Smooth muscle cell (in vitro differentiated cells): ENCODE results near the gene SARNP. TPM values are rescaled to one million over a fixed set of nuclear protein-coding genes. Genes with fewer than 3 reads are reported as not detected.

Experiments used
- DNase-seq: peaks from one replicate; lab custom pipeline; 2025; ENCODE audit not compliant: unreplicated experiment; lab: John Stamatoyannopoulos, UW
- H2AFZ ChIP-seq: fragments of 200-600 bp; sonication (generic); 2 replicates; pipeline ENCODE4 v1.6.0; 2016; ENCODE audit warnings: antibody characterized with exemption, low read depth, mild to moderate bottlenecking
- H3F3A ChIP-seq: fragments of 200-600 bp; sonication (generic); 2 replicates; pipeline ENCODE4 v1.6.0; 2017; ENCODE audit warnings: antibody characterized with exemption, low read depth
- H3K27ac ChIP-seq: fragments of 200-600 bp; sonication (generic); 2 replicates; pipeline ENCODE4 v1.5.1; 2016; ENCODE audit warnings: low read depth, mild to moderate bottlenecking
- H3K27me3 ChIP-seq: fragments of 200-600 bp; sonication (generic); 2 replicates; pipeline ENCODE4 v1.6.1; 2016; ENCODE audit warnings: low read depth, mild to moderate bottlenecking
- H3K36me3 ChIP-seq: fragments of 200-600 bp; sonication (generic); 2 replicates; pipeline ENCODE4 v1.5.1; 2016; ENCODE audit warnings: low read depth
- H3K4me1 ChIP-seq: fragments of 200-600 bp; sonication (generic); 2 replicates; pipeline ENCODE4 v1.5.1; 2016; ENCODE audit warnings: low read depth
- H3K4me2 ChIP-seq: fragments of 200-600 bp; sonication (generic); 2 replicates; pipeline ENCODE4 v1.6.0; 2016; ENCODE audit warnings: mild to moderate bottlenecking
- H3K4me3 ChIP-seq: fragments of 200-600 bp; sonication (generic); 2 replicates; pipeline ENCODE4 v1.5.1; 2016; ENCODE audit warnings: mild to moderate bottlenecking
- H3K79me2 ChIP-seq: fragments of 200-600 bp; sonication (generic); 2 replicates; pipeline ENCODE4 v1.6.0; 2016; ENCODE audit warnings: low read depth, mild to moderate bottlenecking
- H3K9ac ChIP-seq: fragments of 200-600 bp; sonication (generic); 2 replicates; pipeline ENCODE4 v1.6.0; 2016; ENCODE audit warnings: low read depth
- H3K9me3 ChIP-seq: fragments of 200-600 bp; sonication (generic); replicated peaks from 2 replicates; pipeline ENCODE4 v1.5.1; 2016; ENCODE audit warnings: low read depth
- H4K20me1 ChIP-seq: fragments of 200-600 bp; sonication (generic); 2 replicates; pipeline ENCODE4 v1.6.0; 2016; ENCODE audit warnings: low read depth
- WGBS: methylation state at CpG from one replicate; pipeline ENCODE4 v1.1.7; 2016; ENCODE audit warnings: low lambda C conversion rate; 5-methylcytosine and 5-hydroxymethylcytosine counted together
- polyA plus RNA-seq: library from polyadenylated mRNA; unstranded; fragments of >200 nt; fragmentation: Nextera tagmentation; extraction: Ambion mirVana; gene quantifications from 2 replicates; pipeline ENCODE4 v1.2.1, GENCODE V29; 2016
- total RNA-seq: library from RNA; depleted of rRNA; stranded (reverse); fragments of >200 nt; gene quantifications from 2 replicates; pipeline ENCODE4 v1.2.3, GENCODE V29; 2014
- TF ChIP-seq, protein P1 (sequence below): fragments of 200-600 bp; sonication (generic); IDR thresholded peaks from 2 replicates; pipeline ENCODE4 v1.5.1; 2017; ENCODE audit warnings: borderline replicate concordance, mild to moderate bottlenecking, antibody characterized with exemption; ENCODE audit not compliant: insufficient read depth, poor library complexity, severe bottlenecking

The SARNP gene
- total and polyA plus RNA-seq, 2 experiments from 2014 or later: 128 to 169 TPM

DNA sequence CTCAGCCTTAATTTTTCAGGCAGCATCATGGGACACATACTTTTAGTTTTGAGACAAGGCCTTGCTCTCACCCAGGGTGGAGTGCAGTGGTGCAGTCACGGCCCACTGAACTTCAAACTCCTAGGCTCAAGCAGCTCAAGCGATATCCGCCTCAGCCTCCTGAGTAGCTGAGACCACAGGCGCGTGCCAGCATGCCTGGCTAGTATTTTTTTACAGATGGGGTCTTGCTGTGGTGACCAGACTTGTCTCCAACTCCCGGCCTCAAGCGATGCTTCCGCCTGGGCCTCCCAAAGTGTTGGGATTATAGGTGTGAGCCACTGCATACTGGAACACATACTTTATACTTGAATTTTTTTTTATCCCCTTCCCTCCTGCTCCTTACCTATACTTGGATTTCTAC, 94.6 kb downstream of the SARNP start:
- H3K27ac ChIP-seq: no peak overlapping the region
- WGBS: 94% methylated on average over 8 of the region's 8 CpGs

DNA sequence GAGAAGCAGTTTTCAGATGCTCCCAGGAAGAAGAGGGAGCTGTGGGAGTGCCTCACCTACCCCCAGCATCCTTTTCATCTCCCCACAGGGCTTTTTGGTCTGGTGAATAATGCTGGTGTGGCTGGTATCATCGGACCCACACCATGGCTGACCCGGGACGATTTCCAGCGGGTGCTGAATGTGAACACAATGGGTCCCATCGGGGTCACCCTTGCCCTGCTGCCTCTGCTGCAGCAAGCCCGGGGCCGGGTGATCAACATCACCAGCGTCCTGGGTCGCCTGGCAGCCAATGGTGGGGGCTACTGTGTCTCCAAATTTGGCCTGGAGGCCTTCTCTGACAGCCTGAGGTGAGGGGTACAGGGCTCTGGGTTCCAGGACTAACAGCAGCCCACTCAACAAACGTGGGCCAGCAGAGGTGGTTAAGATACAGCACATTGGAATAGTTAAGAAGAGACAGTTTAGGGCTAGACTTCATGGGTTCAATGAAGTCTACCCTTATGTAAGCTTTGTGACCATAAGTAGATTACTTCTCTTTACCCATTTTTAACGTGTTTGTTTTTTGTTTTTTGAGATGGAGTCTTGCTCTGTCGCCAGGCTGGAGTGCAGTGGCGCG, 95.8 kb downstream of the SARNP start:
- H3K9me3 ChIP-seq: no peaks in the 10 kb centered on the region
- H4K20me1 ChIP-seq: peaks cover 45% of the 10 kb centered on the region
- peaks cover 3% of the 10 kb centered on the region for H3K36me3 ChIP-seq
- no peak overlapping the region for H3K4me3 ChIP-seq
- no peak overlapping the region for H2AFZ ChIP-seq
- no peaks in the 10 kb centered on the region for H3K27me3 ChIP-seq
- peaks cover 21% of the 10 kb centered on the region for H3K4me1 ChIP-seq
- DNase-seq: no peak
- no peak overlapping the region for H3K9ac ChIP-seq
- TF ChIP-seq, protein P1, sequence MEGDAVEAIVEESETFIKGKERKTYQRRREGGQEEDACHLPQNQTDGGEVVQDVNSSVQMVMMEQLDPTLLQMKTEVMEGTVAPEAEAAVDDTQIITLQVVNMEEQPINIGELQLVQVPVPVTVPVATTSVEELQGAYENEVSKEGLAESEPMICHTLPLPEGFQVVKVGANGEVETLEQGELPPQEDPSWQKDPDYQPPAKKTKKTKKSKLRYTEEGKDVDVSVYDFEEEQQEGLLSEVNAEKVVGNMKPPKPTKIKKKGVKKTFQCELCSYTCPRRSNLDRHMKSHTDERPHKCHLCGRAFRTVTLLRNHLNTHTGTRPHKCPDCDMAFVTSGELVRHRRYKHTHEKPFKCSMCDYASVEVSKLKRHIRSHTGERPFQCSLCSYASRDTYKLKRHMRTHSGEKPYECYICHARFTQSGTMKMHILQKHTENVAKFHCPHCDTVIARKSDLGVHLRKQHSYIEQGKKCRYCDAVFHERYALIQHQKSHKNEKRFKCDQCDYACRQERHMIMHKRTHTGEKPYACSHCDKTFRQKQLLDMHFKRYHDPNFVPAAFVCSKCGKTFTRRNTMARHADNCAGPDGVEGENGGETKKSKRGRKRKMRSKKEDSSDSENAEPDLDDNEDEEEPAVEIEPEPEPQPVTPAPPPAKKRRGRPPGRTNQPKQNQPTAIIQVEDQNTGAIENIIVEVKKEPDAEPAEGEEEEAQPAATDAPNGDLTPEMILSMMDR: no peak
- peaks cover 11% of the 10 kb centered on the region for H3K79me2 ChIP-seq
- peak overlapping the region; percentile 78 for H3K27ac ChIP-seq
- peak overlapping the region; percentile 18 for H3K4me2 ChIP-seq
- 89% methylated on average over 14 of the region's 14 CpGs for WGBS
- H3F3A ChIP-seq: peaks cover 42% of the 10 kb centered on the region

More for the DNA sequence above, 94.6 kb downstream of the SARNP start:
- TF ChIP-seq, protein P1: no peak
- no peak for DNase-seq
- Histone ChIP-seq H3K4me3 (no peak overlapping the region), H3K4me2 (no peak overlapping the region), H3K4me1 (peaks cover 17% of the 10 kb centered on the region), H3K27me3 (no peaks in the 10 kb centered on the region), H2AFZ (no peak overlapping the region), H3K79me2 (peaks cover 23% of the 10 kb centered on the region), H3F3A (peaks cover 49% of the 10 kb centered on the region), H3K9me3 (no peaks in the 10 kb centered on the region), H4K20me1 (peaks cover 57% of the 10 kb centered on the region), H3K9ac (no peak overlapping the region), H3K36me3 (peaks cover 3% of the 10 kb centered on the region)

DNA sequence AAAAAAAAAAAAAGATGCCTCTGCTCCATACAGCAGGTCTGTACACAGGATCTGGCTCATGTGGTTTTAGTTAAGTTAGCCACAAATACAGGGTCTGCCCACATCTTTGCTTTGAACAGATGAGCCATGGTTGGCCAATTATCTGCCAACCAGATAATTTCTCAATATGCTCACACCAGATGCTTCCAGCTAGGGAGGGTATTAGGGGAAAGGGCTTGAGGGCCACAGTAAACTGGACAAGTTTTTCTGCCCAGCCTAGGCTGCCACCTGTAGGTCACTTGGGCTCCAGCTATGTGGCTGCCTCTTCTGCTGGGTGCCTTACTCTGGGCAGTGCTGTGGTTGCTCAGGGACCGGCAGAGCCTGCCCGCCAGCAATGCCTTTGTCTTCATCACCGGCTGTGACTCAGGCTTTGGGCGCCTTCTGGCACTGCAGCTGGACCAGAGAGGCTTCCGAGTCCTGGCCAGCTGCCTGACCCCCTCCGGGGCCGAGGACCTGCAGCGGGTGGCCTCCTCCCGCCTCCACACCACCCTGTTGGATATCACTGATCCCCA, 96.6 kb downstream of the SARNP start:
- Histone ChIP-seq H3K36me3 (peaks cover 3% of the 10 kb centered on the region), H4K20me1 (peaks cover 37% of the 10 kb centered on the region), H3K79me2 (peaks cover 4% of the 10 kb centered on the region), H3K4me1 (peaks cover 24% of the 10 kb centered on the region), H3K9me3 (no peaks in the 10 kb centered on the region), H3K9ac (no peak overlapping the region), H2AFZ (no peak overlapping the region), H3K4me2 (peak overlapping the region; percentile 57), H3F3A (peaks cover 37% of the 10 kb centered on the region), H3K27ac (peak overlapping the region; percentile 78), H3K4me3 (peak overlapping the region; percentile 33), H3K27me3 (no peaks in the 10 kb centered on the region)
- 31% methylated on average over 9 of the region's 9 CpGs for WGBS
- TF ChIP-seq, protein P1: peak; percentile 38
- no peak for DNase-seq
